CD4-positive, alpha-beta T cell (primary cell): Measurements from ENCODE around the gene C2CD4C. TPM values are rescaled to one million over a fixed set of nuclear protein-coding genes. Genes with fewer than 3 reads are reported as not detected.

Experiments used
- ATAC-seq: fragments of 200-7000 bp; cut with Tn5 transposase; one replicate; pipeline ENCODE4 v1.10.0; 2022; ENCODE audit warnings: mild to moderate bottlenecking; ENCODE audit not compliant: poor library complexity
- CTCF ChIA-PET: fragments of 350-600 bp; sonication (Branson Sonifier 250); formaldehyde crosslinking; loops from one replicate; lab custom pipeline; 2021; ENCODE audit warnings: antibody characterized with exemption, inconsistent platforms; lab: Charles Lee
- POLR2A ChIA-PET: fragments of 350-600 bp; sonication (Branson Sonifier 250); formaldehyde crosslinking; loops from one replicate; lab custom pipeline; 2021; ENCODE audit warnings: antibody characterized with exemption, inconsistent platforms; lab: Charles Lee
- DNase-seq, 14 experiments: peaks; one replicate each; pipeline ENCODE4 v3.0.0-alpha.2; 2013 to 2020; ENCODE audit warnings: mixed read lengths in 2 of 14
- H3K27ac ChIP-seq, 2 donors: one replicate each; pipeline versions ENCODE4 v1.5.1 to v1.7.0; 2013; ENCODE audit warnings: low read length in 2 of 2, low read depth in 1 of 2, mild to moderate bottlenecking in 1 of 2
- H3K27me3 ChIP-seq, 2 experiments: 1 replicate in 1 of 2; 2 replicates in 1 of 2; pipeline versions ENCODE4 v1.6.1 to v1.7.0; 2013; ENCODE audit warnings: low read length in 2 of 2, control low read depth in 1 of 2, mild to moderate bottlenecking in 1 of 2, moderate library complexity in 1 of 2; ENCODE audit not compliant: insufficient read depth in 2 of 2, control insufficient read depth in 1 of 2
- H3K36me3 ChIP-seq: one replicate; pipeline ENCODE4 v1.6.1; 2013; ENCODE audit warnings: low read length, control low read depth; ENCODE audit not compliant: insufficient read depth
- H3K4me1 ChIP-seq: one replicate; pipeline ENCODE4 v1.6.1; 2013; ENCODE audit warnings: low read length, control low read depth; ENCODE audit not compliant: insufficient read depth
- H3K4me3 ChIP-seq: one replicate; pipeline ENCODE4 v1.5.1; 2013; ENCODE audit warnings: mild to moderate bottlenecking, low read length, moderate library complexity
- H3K9me3 ChIP-seq, 2 experiments: 1 replicate in 1 of 2; 2 replicates in 1 of 2; pipeline versions ENCODE4 v1.6.1 to v1.7.0; 2013; ENCODE audit warnings: low read length in 2 of 2, mild to moderate bottlenecking in 2 of 2, control low read depth in 1 of 2, moderate library complexity in 1 of 2; ENCODE audit not compliant: control insufficient read depth in 1 of 2, insufficient read depth in 1 of 2
- H3K27ac Mint-ChIP-seq: one replicate; pipeline ENCODE4 v1.8.0; 2020; ENCODE audit warnings: mixed read lengths
- H3K27me3 Mint-ChIP-seq: one replicate; pipeline ENCODE4 v1.8.0; 2021; ENCODE audit warnings: mixed read lengths
- H3K36me3 Mint-ChIP-seq: one replicate; pipeline ENCODE4 v1.8.0; 2021; ENCODE audit warnings: low read depth, mixed read lengths
- H3K4me1 Mint-ChIP-seq: one replicate; pipeline ENCODE4 v1.8.0; 2021; ENCODE audit warnings: low read depth, mixed read lengths
- H3K4me3 Mint-ChIP-seq: one replicate; pipeline ENCODE4 v1.8.0; 2020; ENCODE audit warnings: mild to moderate bottlenecking, mixed read lengths
- H3K9me3 Mint-ChIP-seq: one replicate; pipeline ENCODE4 v1.8.0; 2020; ENCODE audit warnings: mixed read lengths
- intact Hi-C, 2 experiments: fragments of 100-400 bp; cut with DNase I in 1 of 2; cut with micrococcal nuclease in 1 of 2; formaldehyde crosslinking; loops; one replicate each; pipeline versions ENCODE4 v1.15.1 to v1.9.0; 2023 to 2025; cut with DNase I, micrococcal nuclease
- total RNA-seq, 174 experiments: library from RNA in 2 of 174; stranded (reverse) in 2 of 174; gene quantifications; one replicate each; pipeline ENCODE4 v1.2.3 and lab custom pipeline; 2021 to 2026
- TF ChIP-seq, protein P1 (sequence below): fragments of 200-600 bp; IDR thresholded peaks from one replicate; pipeline ENCODE4 v1.8.0; 2022; ENCODE audit warnings: antibody characterized with exemption, mild to moderate bottlenecking

Gene C2CD4C
- total RNA-seq, 2 experiments from 2014 or later, result not detected

DNA sequence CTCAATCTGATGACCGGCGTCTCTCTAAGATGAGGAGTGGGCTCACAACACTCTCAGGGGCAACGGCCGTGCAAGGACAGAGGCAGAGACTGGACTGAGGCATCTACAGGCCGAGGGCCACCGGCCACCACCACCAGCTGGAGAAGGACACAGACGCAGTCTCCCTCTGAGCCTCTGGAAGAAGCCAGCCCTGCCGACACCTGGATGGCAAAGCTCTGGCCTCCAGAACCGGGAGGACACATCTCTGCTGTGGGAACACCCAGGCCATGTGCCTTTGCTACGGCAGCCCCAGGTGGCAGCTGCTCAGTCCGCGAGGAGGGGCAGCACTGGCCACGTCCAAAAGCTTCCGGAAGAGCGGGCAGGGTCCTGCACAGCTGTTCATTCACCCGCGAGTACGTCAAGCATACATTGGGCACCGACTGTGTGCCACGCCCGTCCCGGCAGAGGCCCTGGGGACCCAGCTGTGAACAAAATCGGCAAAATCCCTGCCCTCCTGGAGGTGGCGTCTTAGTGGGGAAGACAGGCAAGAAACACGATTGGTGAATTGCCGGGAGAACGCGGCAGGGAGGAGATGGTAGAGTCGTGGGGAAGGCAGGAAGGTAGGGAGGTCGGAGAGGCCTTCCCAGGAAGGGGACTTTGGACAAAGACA lies 17.1 kb downstream of the C2CD4C start:
- POLR2A ChIA-PET, result no interaction called here
- DNase-seq (no peak), ATAC-seq (no peak)
- Histone ChIP-seq H3K27ac (no peak overlapping the region), H3K9me3 (peaks cover 0 to 20% of the 10 kb centered on the region in 2 experiments), H3K27me3 (peaks cover 0 to 7% of the 10 kb centered on the region in 2 experiments), H3K4me3 (no peak overlapping the region), H3K36me3 (no peaks in the 10 kb centered on the region), H3K4me1 (no peaks in the 10 kb centered on the region)
- H3K27ac Mint-ChIP-seq, result no peak overlapping the region
- H3K36me3 Mint-ChIP-seq, result no peaks in the 10 kb centered on the region
- no peaks in the 10 kb centered on the region for H3K4me1 Mint-ChIP-seq
- CTCF ChIA-PET, result no interaction called here
- peaks cover 4% of the 10 kb centered on the region for H3K9me3 Mint-ChIP-seq
- no peak overlapping the region for H3K4me3 Mint-ChIP-seq
- intact Hi-C loops, result no loop called here
- peaks cover 7% of the 10 kb centered on the region for H3K27me3 Mint-ChIP-seq
- TF ChIP-seq, protein P1, sequence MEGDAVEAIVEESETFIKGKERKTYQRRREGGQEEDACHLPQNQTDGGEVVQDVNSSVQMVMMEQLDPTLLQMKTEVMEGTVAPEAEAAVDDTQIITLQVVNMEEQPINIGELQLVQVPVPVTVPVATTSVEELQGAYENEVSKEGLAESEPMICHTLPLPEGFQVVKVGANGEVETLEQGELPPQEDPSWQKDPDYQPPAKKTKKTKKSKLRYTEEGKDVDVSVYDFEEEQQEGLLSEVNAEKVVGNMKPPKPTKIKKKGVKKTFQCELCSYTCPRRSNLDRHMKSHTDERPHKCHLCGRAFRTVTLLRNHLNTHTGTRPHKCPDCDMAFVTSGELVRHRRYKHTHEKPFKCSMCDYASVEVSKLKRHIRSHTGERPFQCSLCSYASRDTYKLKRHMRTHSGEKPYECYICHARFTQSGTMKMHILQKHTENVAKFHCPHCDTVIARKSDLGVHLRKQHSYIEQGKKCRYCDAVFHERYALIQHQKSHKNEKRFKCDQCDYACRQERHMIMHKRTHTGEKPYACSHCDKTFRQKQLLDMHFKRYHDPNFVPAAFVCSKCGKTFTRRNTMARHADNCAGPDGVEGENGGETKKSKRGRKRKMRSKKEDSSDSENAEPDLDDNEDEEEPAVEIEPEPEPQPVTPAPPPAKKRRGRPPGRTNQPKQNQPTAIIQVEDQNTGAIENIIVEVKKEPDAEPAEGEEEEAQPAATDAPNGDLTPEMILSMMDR, result no peak

DNA sequence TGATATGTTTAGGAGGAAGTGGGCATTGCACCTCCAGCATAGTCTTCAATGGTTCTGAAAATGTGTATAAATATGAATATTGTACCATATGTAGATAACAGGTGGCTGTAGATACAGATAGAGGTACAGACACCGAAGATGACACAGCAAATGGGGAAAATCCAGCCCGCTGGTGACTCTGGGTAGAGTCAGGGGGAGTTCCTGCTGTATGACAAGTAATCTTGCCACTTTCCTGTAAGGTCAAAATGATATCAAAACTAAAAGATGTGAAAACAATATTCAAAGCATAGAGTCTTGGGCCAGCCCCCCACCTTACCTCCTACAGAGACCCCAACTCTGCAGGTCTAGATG lies 17.8 kb downstream of the C2CD4C start:
- peaks cover 13% of the 10 kb centered on the region for H3K27me3 Mint-ChIP-seq
- H3K27me3 ChIP-seq, result peaks cover 0 to 7% of the 10 kb centered on the region in 2 experiments
- no peak overlapping the region for H3K4me3 ChIP-seq
- ChIA-PET CTCF (no interaction called here), POLR2A (no interaction called here)
- H3K36me3 Mint-ChIP-seq, result no peaks in the 10 kb centered on the region
- no peaks in the 10 kb centered on the region for H3K36me3 ChIP-seq
- H3K4me1 Mint-ChIP-seq, result no peaks in the 10 kb centered on the region
- DNase-seq (no peak), ATAC-seq (no peak)
- no peak overlapping the region for H3K4me3 Mint-ChIP-seq
- intact Hi-C loops, result no loop called here
- no peak overlapping the region for H3K27ac Mint-ChIP-seq
- TF ChIP-seq, protein P1, result no peak
- H3K27ac ChIP-seq, result no peak overlapping the region
- no peaks in the 10 kb centered on the region for H3K4me1 ChIP-seq
- peaks cover 4% of the 10 kb centered on the region for H3K9me3 Mint-ChIP-seq
- H3K9me3 ChIP-seq, result peaks cover 0 to 20% of the 10 kb centered on the region in 2 experiments

DNA sequence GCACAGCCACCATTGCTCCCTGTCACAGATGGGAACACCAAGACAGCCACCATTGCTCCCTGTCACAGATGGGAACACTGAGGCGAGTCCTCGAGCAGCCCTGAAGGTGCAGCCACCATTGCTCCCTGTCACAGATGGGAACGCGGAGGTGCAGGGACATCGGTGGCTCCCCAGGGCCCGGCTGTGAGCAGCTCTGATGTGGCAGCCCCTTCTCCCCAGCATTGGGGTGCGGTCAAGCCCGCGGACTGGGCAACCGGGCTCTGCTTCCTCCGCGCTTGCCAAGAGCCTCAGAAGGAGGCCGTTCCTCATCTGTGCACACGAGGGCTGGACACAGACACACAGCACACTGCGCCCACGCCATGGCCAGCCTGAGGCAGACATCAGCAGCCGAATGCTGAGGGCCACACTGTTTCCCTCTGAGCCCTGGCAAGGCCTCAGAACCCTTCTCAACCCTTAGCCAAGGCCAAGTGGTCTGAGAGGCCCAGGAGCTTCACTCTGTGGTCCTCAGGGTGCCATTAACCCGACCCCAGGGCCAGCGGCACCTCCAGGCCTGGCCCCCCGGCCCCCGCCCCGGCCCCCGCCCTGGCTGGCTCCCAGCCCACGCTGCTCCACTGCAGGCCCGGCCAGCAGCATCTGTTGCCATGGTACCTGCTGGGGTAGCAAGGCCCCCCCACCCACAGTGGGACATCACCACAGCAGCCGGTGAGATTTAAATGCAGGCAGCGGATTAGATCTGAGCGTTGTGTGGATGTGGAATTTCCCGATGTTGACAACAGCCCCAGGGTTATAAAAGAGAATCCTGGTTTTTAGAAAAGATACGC lies 18.4 kb downstream of the C2CD4C start:
- intact Hi-C loops, result no loop called here
- H3K4me3 Mint-ChIP-seq, result no peak overlapping the region
- TF ChIP-seq, protein P1, result no peak
- no peaks in the 10 kb centered on the region for H3K4me1 Mint-ChIP-seq
- Histone ChIP-seq H3K4me1 (no peaks in the 10 kb centered on the region), H3K36me3 (no peaks in the 10 kb centered on the region), H3K27ac (no peak overlapping the region), H3K27me3 (peaks cover 3 to 7% of the 10 kb centered on the region in 2 experiments), H3K4me3 (no peak overlapping the region), H3K9me3 (peaks cover 0 to 15% of the 10 kb centered on the region in 2 experiments)
- no peaks in the 10 kb centered on the region for H3K36me3 Mint-ChIP-seq
- ChIA-PET CTCF (no interaction called here), POLR2A (no interaction called here)
- ATAC-seq, result no peak
- peaks cover 4% of the 10 kb centered on the region for H3K9me3 Mint-ChIP-seq
- no peak overlapping the region for H3K27ac Mint-ChIP-seq
- DNase-seq, result no peak
- H3K27me3 Mint-ChIP-seq, result peaks cover 19% of the 10 kb centered on the region
